K562 (cell line): ENCODE measurements around the gene NKAIN1. TPM values are rescaled to one million over a fixed set of nuclear protein-coding genes. Genes with fewer than 3 reads are reported as not detected.

Source experiments
- ATAC-seq: fragments of 200-7000 bp; cut with Tn5 transposase; 3 replicates; pipeline ENCODE4 v1.9.1; 2020; ENCODE audit warnings: moderate library complexity
- BruUV-seq: library from RNA; stranded (reverse); fragments of 400-500 nt; replicated peaks from 2 replicates; lab custom pipeline; 2021; lab: Mats Ljungman, UMichigan
- CTCF ChIA-PET: fragments of 300-600 bp; formaldehyde crosslinking; extraction: SDS; loops from one replicate; lab custom pipeline; 2021; ENCODE audit warnings: low intra/inter-chr PET ratio; lab: Yijun Ruan, JAX
- POLR2A ChIA-PET: fragments of 300-600, 350-650 bp; sonication (Branson Sonifier 250); formaldehyde crosslinking; extraction: SDS; loops from one replicate; lab custom pipeline; 2021; ENCODE audit warnings: antibody characterized with exemption, inconsistent platforms; lab: Yijun Ruan, JAX
- DNase-seq, 4 experiments: peaks; one replicate each; pipeline versions ENCODE4 v3.0.0 to v3.0.0-alpha.2; 2011 to 2018; ENCODE audit warnings: low spot score in 3 of 4, mixed read lengths in 3 of 4; ENCODE audit errors: extremely low read depth in 1 of 4
- FAIRE-seq: peaks from 2 replicates; lab custom pipeline; 2011; peaks lifted over from hg19 to GRCh38; lab: Jason Lieb, UNC
- H2AFZ ChIP-seq: 2 replicates; pipeline ENCODE4 v1.6.0; 2011; ENCODE audit warnings: low read depth, low read length, control low read depth, inconsistent platforms
- H3K27ac ChIP-seq: fragments of 200-600 bp; 3 replicates; pipeline ENCODE4 v1.8.0; 2011; ENCODE audit warnings: low read depth, mild to moderate bottlenecking, control low read depth, inconsistent platforms, low read length, moderate library complexity, mixed read lengths; ENCODE audit errors: extremely low read depth
- H3K27me3 ChIP-seq, 2 experiments: fragments of 300-600 bp in 1 of 2; 2 replicates in 1 of 2; 3 replicates in 1 of 2; pipeline versions ENCODE4 v1.6.0 to v1.8.0; 2011; ENCODE audit warnings: inconsistent platforms in 2 of 2, low read length in 2 of 2, mild to moderate bottlenecking in 1 of 2, mixed read lengths in 1 of 2, moderate library complexity in 1 of 2; ENCODE audit not compliant: control insufficient read depth in 2 of 2, insufficient read depth in 2 of 2
- H3K36me3 ChIP-seq: fragments of 300-600 bp; 3 replicates; pipeline ENCODE4 v1.8.0; 2011; ENCODE audit warnings: mild to moderate bottlenecking, low read length, inconsistent platforms; ENCODE audit not compliant: control insufficient read depth, insufficient read depth
- H3K4me1 ChIP-seq, 2 experiments: fragments of 200-600 bp in 1 of 2; replicated peaks in 1 of 2; 2 replicates in 1 of 2; 3 replicates in 1 of 2; pipeline versions ENCODE4 v1.5.1 to v1.8.0; 2011; ENCODE audit warnings: inconsistent platforms in 2 of 2, low read length in 2 of 2, mild to moderate bottlenecking in 1 of 2, mixed read lengths in 1 of 2, moderate library complexity in 1 of 2; ENCODE audit not compliant: control insufficient read depth in 2 of 2, insufficient read depth in 2 of 2
- H3K4me2 ChIP-seq: 2 replicates; pipeline ENCODE4 v1.6.1; 2011; ENCODE audit warnings: low read length, control low read depth, inconsistent platforms, mixed read lengths; ENCODE audit not compliant: insufficient read depth
- H3K4me3 ChIP-seq: fragments of 200-600 bp; sonication (generic), shearing (Covaris generic); 2 replicates; pipeline ENCODE4 v1.5.1; 2016; ENCODE audit warnings: control low read depth, inconsistent platforms
- H3K79me2 ChIP-seq: fragments of 200-600 bp; 3 replicates; pipeline ENCODE4 v1.8.0; 2011; ENCODE audit warnings: low read length, inconsistent platforms; ENCODE audit not compliant: control insufficient read depth, insufficient read depth
- H3K9ac ChIP-seq, 2 experiments: 2 replicates each; pipeline versions ENCODE4 v1.6.0 to v1.6.1; 2011; ENCODE audit warnings: low read depth in 2 of 2, low read length in 2 of 2, control low read depth in 1 of 2, inconsistent platforms in 1 of 2, mild to moderate bottlenecking in 1 of 2, mixed read lengths in 1 of 2; ENCODE audit not compliant: insufficient read depth in 1 of 2
- H3K9me1 ChIP-seq: one replicate; pipeline ENCODE4 v1.6.0; 2011; ENCODE audit warnings: inconsistent platforms, mild to moderate bottlenecking, low read length, moderate library complexity; ENCODE audit not compliant: control insufficient read depth, insufficient read depth
- H3K9me3 ChIP-seq: replicated peaks from 2 replicates; pipeline ENCODE4 v1.5.1; 2011; ENCODE audit warnings: low read depth, low read length, inconsistent platforms; ENCODE audit not compliant: control insufficient read depth, insufficient read depth
- H4K20me1 ChIP-seq: replicated peaks from 2 replicates; pipeline ENCODE4 v1.6.1; 2011; ENCODE audit warnings: low read length, inconsistent platforms, mixed read lengths; ENCODE audit not compliant: control insufficient read depth, insufficient read depth
- ASH1L ChIP-seq: fragments of 450-650 bp; IDR thresholded peaks from 2 replicates; pipeline ENCODE4 v1.6.1; 2018; ENCODE audit warnings: borderline replicate concordance, mild to moderate bottlenecking, low read depth; ENCODE audit not compliant: partially characterized antibody
- BDP1 ChIP-seq: IDR thresholded peaks from 3 replicates; pipeline ENCODE4 v1.6.1; 2011; ENCODE audit not compliant: insufficient read length, insufficient read depth
- E2F8 ChIP-seq: fragments of 450-650 bp; IDR thresholded peaks from 2 replicates; pipeline ENCODE4 v1.7.1; 2018; ENCODE audit warnings: mild to moderate bottlenecking, low read depth; ENCODE audit not compliant: partially characterized antibody
- E4F1 ChIP-seq: fragments of 250-450 bp; sonication (Bioruptor Pico); IDR thresholded peaks from 2 replicates; pipeline ENCODE4 v1.5.0; 2021; ENCODE audit warnings: mild to moderate bottlenecking, borderline replicate concordance
- KDM1A ChIP-seq, 2 experiments: fragments of 450-650 bp; IDR thresholded peaks; 2 replicates each; pipeline ENCODE4 v1.6.1; 2016; ENCODE audit warnings: mild to moderate bottlenecking in 2 of 2
- KLF16 ChIP-seq: IDR thresholded peaks from 2 replicates; pipeline ENCODE4 v1.6.1; 2016; ENCODE audit warnings: antibody characterized with exemption
- LEF1 ChIP-seq: fragments of 450-650 bp; IDR thresholded peaks from 2 replicates; pipeline ENCODE4 v1.6.1; 2016; ENCODE audit warnings: mild to moderate bottlenecking
- MAZ ChIP-seq, 2 experiments: fragments of 450-650 bp in 1 of 2; sonication (generic) in 1 of 2; formaldehyde crosslinking; IDR thresholded peaks in 1 of 2; conservative IDR thresholded peaks in 1 of 2; 2 replicates each; pipeline versions ENCODE4 v1.4.0 to v1.5.0; 2020; ENCODE audit warnings: mild to moderate bottlenecking in 1 of 2, missing genetic modification reagents in 1 of 2
- NCOA6 ChIP-seq: fragments of 450-650 bp; IDR thresholded peaks from 2 replicates; pipeline ENCODE4 v1.6.1; 2017; ENCODE audit warnings: mild to moderate bottlenecking
- RNF219 ChIP-seq: fragments of 250-450 bp; sonication (Bioruptor Pico); IDR thresholded peaks from 2 replicates; pipeline ENCODE4 v1.5.0; 2022; ENCODE audit warnings: mild to moderate bottlenecking
- SETDB1 ChIP-seq: IDR thresholded peaks from one replicate; pipeline ENCODE4 v1.6.1; 2012; ENCODE audit warnings: low read length, control low read depth, inconsistent platforms
- ZBTB33 ChIP-seq: sonication (generic); formaldehyde crosslinking; IDR thresholded peaks from 2 replicates; pipeline ENCODE4 v1.8.1; 2023; ENCODE audit warnings: mild to moderate bottlenecking, missing genetic modification reagents
- ZNF124 ChIP-seq: sonication (generic); formaldehyde crosslinking; IDR thresholded peaks from 2 replicates; pipeline ENCODE4 v1.8.1; 2022; ENCODE audit warnings: missing genetic modification reagents
- ZNF507 ChIP-seq: conservative IDR thresholded peaks from 2 replicates; pipeline ENCODE4 v1.6.1; 2017; ENCODE audit warnings: missing genetic modification characterization, missing compliant biosample characterization
- WGBS: fragments of 100-300 bp; shearing (Covaris generic); methylation state at CpG from one replicate; pipeline ENCODE4 v1.1.6; 2016; ENCODE audit warnings: low coverage, mixed read lengths; ENCODE audit not compliant: insufficient coverage; ENCODE audit errors: missing lambda C conversion rate; 5-methylcytosine and 5-hydroxymethylcytosine counted together
- in situ Hi-C: fragments of 300-500 bp; cut with MboI; formaldehyde crosslinking; loops from 4 replicates; pipeline ENCODE4 v1.15.0; 2018; ENCODE audit warnings: inconsistent platforms, mixed read lengths
- intact Hi-C: fragments of 100-400 bp; cut with micrococcal nuclease; formaldehyde crosslinking; loops from 2 replicates; pipeline ENCODE4 v1.14.2; 2022
- polyA plus RNA-seq, 8 experiments: library from polyadenylated mRNA; depleted of rRNA in 4 of 8; stranded (reverse) in 5 of 8; unstranded in 3 of 8; fragments of >200 nt; fragmentation: Nextera tagmentation in 2 of 8; fragmentation: Illumina TruSeq in 1 of 8; extraction: Ambion mirVana in 2 of 8; extraction: Trizol in 1 of 8; gene quantifications; 2 replicates each; pipeline versions ENCODE4 v1.2.1 to v1.2.3, GENCODE V29; 2011 to 2014; ENCODE audit warnings: inconsistent platforms in 1 of 8, missing spikeins in 1 of 8
- total RNA-seq, 7 experiments: library from RNA; depleted of rRNA in 6 of 7; stranded (reverse); fragments of >200 nt in 6 of 7; fragmentation: Illumina TruSeq in 2 of 7; extraction: Trizol in 2 of 7; gene quantifications; 2 replicates each; pipeline versions ENCODE4 v1.2.1 to v1.2.3, GENCODE V29; 2011 to 2021; ENCODE audit warnings: low replicate concordance in 1 of 7

NKAIN1 gene
- total and polyA plus RNA-seq, 9 of the 15 experiments (the other 6 are each of a cell fraction or from before 2014, with no cell fraction given) = 0.03 to 0.22 (median 0.04) TPM; not detected in 3

GRCh38 chr1:31238612-31238985 is 1.1 kb downstream of the NKAIN1 start:
- BruUV-seq = no TSS peak
- POLR2A ChIA-PET = interaction anchor here (0.9 kb wide), 2 partner anchors 22 to 45 kb away, joined by 3 to 4 read pairs; no protein-coding TSS in a partner anchor
- no peak for ATAC-seq
- TF ChIP-seq ZBTB33 (CRISPR knock-in tag) = no peak
- TF ChIP-seq ZNF124 (CRISPR knock-in tag) = no peak
- no peak for TF ChIP-seq MAZ (CRISPR knock-in tag; conservative IDR thresholded peaks at IDR 0.05 in 1 of 2, IDR thresholded peaks at IDR 0.05 in 1 of 2)
- TF ChIP-seq ZNF507 (tag) = no peak
- TF ChIP-seq RNF219 = no peak
- TF ChIP-seq SETDB1 = no peak
- no peak for TF ChIP-seq KDM1A (IDR thresholded peaks at IDR 0.05)
- no peak for TF ChIP-seq ASH1L
- no peak for TF ChIP-seq LEF1
- TF ChIP-seq BDP1 = no peak
- no peak for TF ChIP-seq NCOA6
- TF ChIP-seq E4F1 (CRISPR knock-in tag) = no peak
- no peak for TF ChIP-seq KLF16
- no peak for TF ChIP-seq E2F8

More at GRCh38 chr1:31238612-31238985, 1.1 kb downstream of the NKAIN1 start:
- peaks cover 61 to 80% of the 10 kb centered on the region in 2 experiments for H3K27me3 ChIP-seq
- CTCF ChIA-PET = no interaction called here
- H3K9ac ChIP-seq = no peak overlapping the region
- H3K9me3 ChIP-seq = no peaks in the 10 kb centered on the region; the same call in 1 of the 2 replicates
- H3K9me1 ChIP-seq = no peaks in the 10 kb centered on the region
- no peak overlapping the region for H2AFZ ChIP-seq
- DNase-seq (no peak), FAIRE-seq (no peak)
- in situ Hi-C loops (no loop called here), intact Hi-C loops (no loop called here)
- H3K36me3 ChIP-seq = no peaks in the 10 kb centered on the region
- 3% methylated on average over 4 of the region's 4 CpGs for WGBS
- H3K79me2 ChIP-seq = no peaks in the 10 kb centered on the region
- H3K4me1 ChIP-seq = peaks cover 0 to 10% of the 10 kb centered on the region in 2 experiments; a peak in 2 of 5 replicates
- no peak overlapping the region for H3K4me2 ChIP-seq
- H3K27ac ChIP-seq = no peak overlapping the region
- H3K4me3 ChIP-seq = no peak overlapping the region
- H4K20me1 ChIP-seq = peaks cover 14% of the 10 kb centered on the region
